OCI-LY3 (cell line): ENCODE data around the gene MAP4K3.

Experiments used
- EZH2phosphoT487 ChIP-seq: fragments of 200-600 bp; shearing (Covaris generic); IDR thresholded peaks from 2 replicates; pipeline ENCODE4 v1.6.1; 2018; ENCODE audit warnings: antibody characterized with exemption, mixed run types, low read depth
- TF ChIP-seq, protein P1 (sequence below): fragments of 200-600, 300-600 bp; sonication (generic); IDR thresholded peaks from 2 replicates; pipeline ENCODE4 v1.5.1; 2014; ENCODE audit warnings: antibody characterized with exemption, low read length, low read depth

DNA sequence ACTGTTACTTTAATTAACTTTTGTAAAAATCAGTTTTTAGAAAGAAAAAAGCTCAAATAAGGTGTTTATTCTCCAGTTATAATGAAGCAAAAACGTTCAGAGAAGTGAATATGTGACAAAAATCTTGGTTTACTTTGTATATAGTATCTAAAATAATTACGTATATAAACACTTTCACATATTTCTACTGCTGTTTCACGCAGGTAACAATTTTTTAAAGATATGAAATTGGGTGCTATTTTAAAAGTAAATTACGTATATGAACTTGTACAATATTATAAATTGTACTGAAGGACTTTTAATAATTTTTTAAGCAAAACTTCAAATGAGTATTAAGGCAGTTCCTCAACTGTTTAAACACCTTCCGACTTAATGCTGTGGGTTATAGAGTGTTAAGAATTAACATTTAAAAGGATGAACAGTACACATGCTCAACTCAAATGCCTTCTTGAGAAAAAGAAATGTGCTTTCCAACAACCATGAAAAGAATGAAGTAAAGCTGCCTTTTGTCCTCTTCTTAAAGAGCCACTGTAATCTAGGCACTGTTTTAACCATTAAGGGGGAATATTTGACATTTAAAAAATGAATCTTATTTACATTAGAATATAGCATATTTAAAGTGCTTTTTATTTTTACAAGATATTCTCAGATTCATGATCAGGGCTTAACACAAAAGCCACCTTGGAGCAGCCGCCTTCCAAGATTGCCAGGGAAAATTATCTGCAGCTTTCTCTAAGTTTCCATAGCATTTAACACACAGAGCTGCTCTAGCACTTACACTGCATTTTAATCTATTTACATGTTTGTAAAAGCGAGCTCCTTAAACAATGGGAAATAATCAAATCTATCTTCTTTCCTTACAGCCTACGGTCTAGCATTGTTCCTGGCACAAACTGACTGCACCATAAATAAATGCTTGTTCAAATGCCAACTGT lies 136.8 kb downstream of the MAP4K3 start:
- TF ChIP-seq, protein P1, sequence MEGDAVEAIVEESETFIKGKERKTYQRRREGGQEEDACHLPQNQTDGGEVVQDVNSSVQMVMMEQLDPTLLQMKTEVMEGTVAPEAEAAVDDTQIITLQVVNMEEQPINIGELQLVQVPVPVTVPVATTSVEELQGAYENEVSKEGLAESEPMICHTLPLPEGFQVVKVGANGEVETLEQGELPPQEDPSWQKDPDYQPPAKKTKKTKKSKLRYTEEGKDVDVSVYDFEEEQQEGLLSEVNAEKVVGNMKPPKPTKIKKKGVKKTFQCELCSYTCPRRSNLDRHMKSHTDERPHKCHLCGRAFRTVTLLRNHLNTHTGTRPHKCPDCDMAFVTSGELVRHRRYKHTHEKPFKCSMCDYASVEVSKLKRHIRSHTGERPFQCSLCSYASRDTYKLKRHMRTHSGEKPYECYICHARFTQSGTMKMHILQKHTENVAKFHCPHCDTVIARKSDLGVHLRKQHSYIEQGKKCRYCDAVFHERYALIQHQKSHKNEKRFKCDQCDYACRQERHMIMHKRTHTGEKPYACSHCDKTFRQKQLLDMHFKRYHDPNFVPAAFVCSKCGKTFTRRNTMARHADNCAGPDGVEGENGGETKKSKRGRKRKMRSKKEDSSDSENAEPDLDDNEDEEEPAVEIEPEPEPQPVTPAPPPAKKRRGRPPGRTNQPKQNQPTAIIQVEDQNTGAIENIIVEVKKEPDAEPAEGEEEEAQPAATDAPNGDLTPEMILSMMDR = no peak
- no peak for TF ChIP-seq EZH2phosphoT487
